Loucy (cell line): Measurements from ENCODE around the gene CORO7.

Source experiments
- H2AFZ ChIP-seq: fragments of 200-600 bp; sonication (generic); 2 replicates; pipeline ENCODE4 v1.6.0; 2016; ENCODE audit warnings: antibody characterized with exemption, mild to moderate bottlenecking, low read length, moderate library complexity
- H3F3A ChIP-seq: fragments of 200-600 bp; 2 replicates; pipeline ENCODE4 v1.6.0; 2016; ENCODE audit warnings: antibody characterized with exemption, low read depth, mild to moderate bottlenecking
- H3K27me3 ChIP-seq: fragments of 200-600 bp; sonication (generic); 2 replicates; pipeline ENCODE4 v1.6.1; 2014; ENCODE audit warnings: low read length, mild to moderate bottlenecking; ENCODE audit not compliant: insufficient read depth, poor library complexity, severe bottlenecking
- H3K36me3 ChIP-seq: fragments of 200-600 bp; sonication (generic); 2 replicates; pipeline ENCODE4 v1.6.1; 2016; ENCODE audit warnings: low read length; ENCODE audit not compliant: insufficient read depth
- H3K4me1 ChIP-seq: fragments of 200-600 bp; sonication (generic); 2 replicates; pipeline ENCODE4 v1.5.1; 2014; ENCODE audit warnings: low read length, mild to moderate bottlenecking; ENCODE audit not compliant: insufficient read depth, poor library complexity, severe bottlenecking
- H3K4me2 ChIP-seq: fragments of 200-600 bp; sonication (generic); 2 replicates; pipeline ENCODE4 v1.6.0; 2014; ENCODE audit warnings: antibody characterized with exemption, low read length, low read depth, mild to moderate bottlenecking; ENCODE audit not compliant: poor library complexity, severe bottlenecking
- H3K4me3 ChIP-seq: fragments of 200-600 bp; sonication (generic); 2 replicates; pipeline ENCODE4 v1.5.1; 2014; ENCODE audit warnings: low read length, mild to moderate bottlenecking, mixed read lengths; ENCODE audit not compliant: poor library complexity, severe bottlenecking
- H3K79me2 ChIP-seq: fragments of 200-600 bp; sonication (generic); 2 replicates; pipeline ENCODE4 v1.6.1; 2014; ENCODE audit warnings: low read length; ENCODE audit not compliant: insufficient read depth
- H3K9ac ChIP-seq: fragments of 200-600 bp; sonication (generic); 2 replicates; pipeline ENCODE4 v1.6.0; 2014; ENCODE audit warnings: mild to moderate bottlenecking, low read depth, low read length, moderate library complexity; ENCODE audit not compliant: poor library complexity, severe bottlenecking
- H3K9me2 ChIP-seq: fragments of 200-600 bp; sonication (generic); replicated peaks from 2 replicates; pipeline ENCODE4 v1.6.1; 2016; ENCODE audit warnings: low read depth, low read length, mixed read lengths
- H3K9me3 ChIP-seq: fragments of 200-600 bp; sonication (generic); 2 replicates; pipeline ENCODE4 v1.6.1; 2014; ENCODE audit warnings: mild to moderate bottlenecking, antibody characterized with exemption, low read length, low read depth; ENCODE audit not compliant: insufficient read depth
- H4K20me1 ChIP-seq: fragments of 200-600 bp; sonication (generic); 2 replicates; pipeline ENCODE4 v1.6.0; 2014; ENCODE audit warnings: antibody characterized with exemption, low read length, mild to moderate bottlenecking; ENCODE audit not compliant: insufficient read depth, poor library complexity, severe bottlenecking
- EZH2phosphoT487 ChIP-seq: fragments of 200-600 bp; IDR thresholded peaks from 2 replicates; pipeline ENCODE4 v1.6.1; 2018; ENCODE audit warnings: antibody characterized with exemption, mild to moderate bottlenecking, moderate library complexity, borderline replicate concordance
- TF ChIP-seq, protein P1 (sequence below): fragments of 200-600 bp; sonication (generic); conservative IDR thresholded peaks from 2 replicates; pipeline ENCODE4 v1.5.1; 2014; ENCODE audit warnings: mild to moderate bottlenecking, antibody characterized with exemption, low read length

The CORO7 gene

DNA sequence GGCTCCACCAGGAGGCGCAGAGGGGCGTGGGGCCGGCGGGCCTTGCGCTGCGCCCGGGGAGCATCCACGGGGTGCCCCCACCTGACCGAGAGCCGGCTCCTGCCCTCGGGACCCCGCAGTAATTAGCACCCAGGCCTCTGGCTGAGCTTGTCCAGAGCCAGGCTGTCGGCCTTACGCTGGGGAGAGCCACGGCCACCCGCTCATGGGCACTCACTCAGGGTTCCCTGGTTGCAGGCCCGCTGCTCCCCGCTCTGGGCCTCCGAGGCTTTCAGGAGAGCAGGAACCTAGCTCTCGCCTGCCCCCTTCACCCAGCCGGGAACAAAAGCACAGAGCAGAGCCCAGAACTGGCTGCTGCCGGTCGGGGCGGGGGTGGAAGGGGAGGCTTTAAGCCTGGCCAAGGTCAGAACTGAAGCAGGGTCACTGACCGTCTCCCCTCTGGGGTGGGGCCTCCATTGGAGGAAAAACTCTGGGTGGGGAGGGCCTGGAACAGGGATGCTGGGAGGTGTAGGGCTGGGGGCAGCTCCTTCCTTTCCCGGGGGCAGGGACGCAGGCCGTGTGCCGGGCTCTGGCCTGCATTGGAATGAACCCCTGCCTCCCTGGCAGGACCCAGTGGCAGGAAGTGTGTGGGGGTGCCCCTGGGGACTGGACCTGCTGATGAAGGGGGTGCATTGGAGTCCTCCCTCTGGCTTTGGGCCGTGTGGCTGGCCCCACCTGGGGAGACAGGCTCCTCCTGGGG, 88.2 kb downstream of the CORO7 start:
- no peak overlapping the region for H2AFZ ChIP-seq
- no peak overlapping the region for H3K9ac ChIP-seq
- H3K36me3 ChIP-seq = no peaks in the 10 kb centered on the region
- H3K4me2 ChIP-seq = no peak overlapping the region
- TF ChIP-seq EZH2phosphoT487 = no peak
- TF ChIP-seq, protein P1, sequence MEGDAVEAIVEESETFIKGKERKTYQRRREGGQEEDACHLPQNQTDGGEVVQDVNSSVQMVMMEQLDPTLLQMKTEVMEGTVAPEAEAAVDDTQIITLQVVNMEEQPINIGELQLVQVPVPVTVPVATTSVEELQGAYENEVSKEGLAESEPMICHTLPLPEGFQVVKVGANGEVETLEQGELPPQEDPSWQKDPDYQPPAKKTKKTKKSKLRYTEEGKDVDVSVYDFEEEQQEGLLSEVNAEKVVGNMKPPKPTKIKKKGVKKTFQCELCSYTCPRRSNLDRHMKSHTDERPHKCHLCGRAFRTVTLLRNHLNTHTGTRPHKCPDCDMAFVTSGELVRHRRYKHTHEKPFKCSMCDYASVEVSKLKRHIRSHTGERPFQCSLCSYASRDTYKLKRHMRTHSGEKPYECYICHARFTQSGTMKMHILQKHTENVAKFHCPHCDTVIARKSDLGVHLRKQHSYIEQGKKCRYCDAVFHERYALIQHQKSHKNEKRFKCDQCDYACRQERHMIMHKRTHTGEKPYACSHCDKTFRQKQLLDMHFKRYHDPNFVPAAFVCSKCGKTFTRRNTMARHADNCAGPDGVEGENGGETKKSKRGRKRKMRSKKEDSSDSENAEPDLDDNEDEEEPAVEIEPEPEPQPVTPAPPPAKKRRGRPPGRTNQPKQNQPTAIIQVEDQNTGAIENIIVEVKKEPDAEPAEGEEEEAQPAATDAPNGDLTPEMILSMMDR = no peak
- H3F3A ChIP-seq = no peaks in the 10 kb centered on the region
- no peaks in the 10 kb centered on the region for H3K27me3 ChIP-seq
- no peak overlapping the region for H3K4me3 ChIP-seq
- no peaks in the 10 kb centered on the region for H3K9me2 ChIP-seq
- no peaks in the 10 kb centered on the region for H3K4me1 ChIP-seq
- no peaks in the 10 kb centered on the region for H4K20me1 ChIP-seq
- no peaks in the 10 kb centered on the region for H3K9me3 ChIP-seq
- no peaks in the 10 kb centered on the region for H3K79me2 ChIP-seq

DNA sequence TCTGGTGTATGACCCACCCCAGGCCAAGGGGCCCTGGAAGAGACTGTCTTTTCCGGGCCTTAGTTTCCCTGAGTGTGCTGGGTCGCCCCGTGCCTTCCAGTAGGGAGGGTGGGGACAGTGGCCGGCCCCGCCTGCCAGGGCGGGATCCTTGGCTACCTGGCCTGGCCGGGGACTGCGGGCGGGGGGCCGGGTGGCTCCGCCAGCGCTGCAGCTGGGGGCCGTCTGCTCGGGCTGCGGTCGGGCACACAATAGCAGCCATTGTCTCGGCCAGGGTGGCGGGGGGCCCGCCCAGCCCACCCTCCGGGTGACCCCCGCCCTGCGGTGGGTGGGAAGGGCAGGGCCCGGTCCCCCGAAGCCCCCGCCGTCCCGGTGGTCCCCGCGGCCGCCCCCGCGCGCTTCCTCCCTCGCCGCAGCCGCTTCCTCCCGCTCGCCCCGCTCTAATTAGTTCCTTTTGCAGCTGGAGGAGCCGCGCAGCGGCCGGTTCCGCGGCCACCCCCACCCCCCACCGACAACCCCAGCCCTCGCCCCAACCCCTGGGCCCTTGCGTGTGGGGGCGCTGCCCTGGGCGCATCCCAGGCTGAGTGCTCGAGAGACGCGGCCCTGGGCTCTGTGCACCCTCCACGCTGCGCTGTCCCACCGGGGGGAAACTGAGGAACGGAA, 88.9 kb downstream of the CORO7 start:
- no peak overlapping the region for H2AFZ ChIP-seq
- no peaks in the 10 kb centered on the region for H4K20me1 ChIP-seq
- H3K9me3 ChIP-seq = no peaks in the 10 kb centered on the region
- H3K9me2 ChIP-seq = no peaks in the 10 kb centered on the region
- no peaks in the 10 kb centered on the region for H3K36me3 ChIP-seq
- TF ChIP-seq EZH2phosphoT487 = no peak
- TF ChIP-seq, protein P1 = no peak
- no peaks in the 10 kb centered on the region for H3K27me3 ChIP-seq
- H3K79me2 ChIP-seq = no peaks in the 10 kb centered on the region
- H3K4me2 ChIP-seq = no peak overlapping the region
- no peak overlapping the region for H3K9ac ChIP-seq
- no peaks in the 10 kb centered on the region for H3F3A ChIP-seq
- H3K4me3 ChIP-seq = no peak overlapping the region
- no peaks in the 10 kb centered on the region for H3K4me1 ChIP-seq

DNA sequence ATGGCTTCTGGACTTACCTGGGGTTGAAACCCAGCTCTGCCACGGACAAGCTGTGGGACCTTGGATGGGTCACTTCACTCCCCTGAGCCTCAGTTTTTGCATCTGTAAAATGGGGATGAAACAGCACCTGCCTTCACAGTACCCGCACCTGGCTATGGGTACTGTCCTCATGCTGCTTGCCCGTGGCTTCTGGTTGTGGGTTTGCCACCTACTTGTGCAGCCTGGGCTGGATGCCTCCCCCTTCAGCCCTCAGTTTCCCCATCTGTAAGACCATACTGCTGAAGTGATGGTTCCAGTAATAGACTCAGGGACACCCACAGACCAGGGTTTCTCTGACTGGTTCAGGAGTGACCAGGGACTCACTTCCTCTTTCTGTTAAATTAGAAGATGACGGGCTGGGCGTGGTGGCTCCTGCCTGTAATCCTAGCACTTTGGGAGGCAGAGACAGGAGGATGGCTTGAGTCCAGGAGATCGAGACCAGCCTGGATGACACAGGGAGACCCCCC, 91.1 kb downstream of the CORO7 start:
- H3K79me2 ChIP-seq = no peaks in the 10 kb centered on the region
- no peaks in the 10 kb centered on the region for H3K4me1 ChIP-seq
- no peak overlapping the region for H3K4me2 ChIP-seq

More for the DNA sequence above, 91.1 kb downstream of the CORO7 start:
- Histone ChIP-seq H4K20me1 (no peaks in the 10 kb centered on the region), H3K4me3 (no peak overlapping the region), H3K9me2 (no peaks in the 10 kb centered on the region), H3K27me3 (no peaks in the 10 kb centered on the region), H3K36me3 (no peaks in the 10 kb centered on the region), H3F3A (no peaks in the 10 kb centered on the region), H3K9me3 (no peaks in the 10 kb centered on the region), H2AFZ (no peak overlapping the region), H3K9ac (no peak overlapping the region)
- no peak for TF ChIP-seq EZH2phosphoT487
- TF ChIP-seq, protein P1 = no peak
